Measurements from ENCODE around the gene ANXA2. TPM values are rescaled to one million over a fixed set of nuclear protein-coding genes. Genes with fewer than 3 reads are reported as not detected.
A peak's percentile ranks its signal among the peaks of the same experiment; 100 is the strongest.

Gene ANXA2
- total and polyA plus RNA-seq, 4 donors: 851 to 1,294 (median 1,171) TPM

DNA sequence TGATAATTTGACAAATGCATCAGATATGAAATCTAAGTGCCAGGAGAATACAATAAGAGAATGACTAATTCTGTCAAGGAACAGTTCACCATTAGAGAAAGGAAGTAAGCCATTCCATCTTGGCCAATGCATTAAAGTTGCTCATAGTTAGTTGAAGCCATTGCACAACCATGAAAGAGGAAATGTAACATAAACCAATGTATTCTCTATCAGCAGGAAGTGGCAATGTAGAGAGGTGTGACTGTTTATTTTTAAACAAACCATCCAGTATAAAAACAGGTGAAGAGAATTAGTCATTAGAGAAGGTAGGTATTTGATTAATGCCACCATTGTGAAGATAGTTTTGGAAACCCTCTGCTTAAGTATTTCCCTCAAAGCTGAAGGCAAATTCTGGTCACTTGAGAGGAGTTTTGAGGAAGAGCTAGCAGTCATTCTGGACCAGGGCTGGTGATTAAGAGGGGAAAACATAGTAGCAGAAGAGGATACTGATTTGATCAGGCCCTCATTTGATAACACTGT is 10.7 kb upstream of the ANXA2 start:
- Histone ChIP-seq H3K4me1 (ENCODE audit: control insufficient read depth in 5 of 5, insufficient read depth in 5 of 5, low read length in 5 of 5) (peaks cover 1 to 16% (median 3%) of the 10 kb centered on the region in 5 donors), H3K9me3 (ENCODE audit: control insufficient read depth in 4 of 4, insufficient read depth in 3 of 4, low read length in 3 of 4) (no peaks in the 10 kb centered on the region), H3K9ac (ENCODE audit: insufficient read depth in 1 of 2, low read length in 2 of 2) (no peak overlapping the region), H3K36me3 (ENCODE audit: control insufficient read depth in 4 of 4, insufficient read depth in 4 of 4, low read length in 4 of 4) (no peaks in the 10 kb centered on the region), H3K27ac (ENCODE audit: low read depth in 1 of 2, low read length in 1 of 2) (no peak overlapping the region), H3K27me3 (ENCODE audit: control insufficient read depth in 3 of 3, insufficient read depth in 3 of 3, low read length in 2 of 3) (no peaks in the 10 kb centered on the region), H3K4me3 (no peak overlapping the region)
- TF ChIP-seq, protein P1, sequence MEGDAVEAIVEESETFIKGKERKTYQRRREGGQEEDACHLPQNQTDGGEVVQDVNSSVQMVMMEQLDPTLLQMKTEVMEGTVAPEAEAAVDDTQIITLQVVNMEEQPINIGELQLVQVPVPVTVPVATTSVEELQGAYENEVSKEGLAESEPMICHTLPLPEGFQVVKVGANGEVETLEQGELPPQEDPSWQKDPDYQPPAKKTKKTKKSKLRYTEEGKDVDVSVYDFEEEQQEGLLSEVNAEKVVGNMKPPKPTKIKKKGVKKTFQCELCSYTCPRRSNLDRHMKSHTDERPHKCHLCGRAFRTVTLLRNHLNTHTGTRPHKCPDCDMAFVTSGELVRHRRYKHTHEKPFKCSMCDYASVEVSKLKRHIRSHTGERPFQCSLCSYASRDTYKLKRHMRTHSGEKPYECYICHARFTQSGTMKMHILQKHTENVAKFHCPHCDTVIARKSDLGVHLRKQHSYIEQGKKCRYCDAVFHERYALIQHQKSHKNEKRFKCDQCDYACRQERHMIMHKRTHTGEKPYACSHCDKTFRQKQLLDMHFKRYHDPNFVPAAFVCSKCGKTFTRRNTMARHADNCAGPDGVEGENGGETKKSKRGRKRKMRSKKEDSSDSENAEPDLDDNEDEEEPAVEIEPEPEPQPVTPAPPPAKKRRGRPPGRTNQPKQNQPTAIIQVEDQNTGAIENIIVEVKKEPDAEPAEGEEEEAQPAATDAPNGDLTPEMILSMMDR (IDR thresholded peaks at IDR 0.05; ENCODE audit: control extremely low read depth, extremely low read depth): no peak
- peak in 1 of 3 donors; percentile 57 for DNase-seq
- ATAC-seq (ENCODE audit: insufficient read depth, low FRiP score): peak; percentile 82

DNA sequence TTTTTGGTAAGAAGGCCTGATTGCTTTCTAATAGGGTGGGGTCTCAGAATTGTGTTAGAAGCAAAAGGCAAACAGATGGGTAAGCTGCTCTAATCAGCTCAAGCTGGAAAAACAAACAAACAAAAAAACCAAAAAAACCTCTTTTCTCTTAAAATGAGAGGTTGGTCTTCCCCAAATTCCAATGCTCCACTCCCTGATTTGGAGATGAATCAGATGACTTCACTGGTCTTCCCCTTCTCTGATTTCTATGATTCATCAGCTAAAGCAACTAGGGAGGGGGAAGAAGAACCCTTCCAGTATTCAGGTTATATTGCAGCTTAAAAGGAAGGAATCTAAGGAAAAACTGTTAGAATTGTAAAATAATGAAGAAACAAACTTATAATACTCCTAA is 9.6 kb upstream of the ANXA2 start:
- no peak for DNase-seq

DNA sequence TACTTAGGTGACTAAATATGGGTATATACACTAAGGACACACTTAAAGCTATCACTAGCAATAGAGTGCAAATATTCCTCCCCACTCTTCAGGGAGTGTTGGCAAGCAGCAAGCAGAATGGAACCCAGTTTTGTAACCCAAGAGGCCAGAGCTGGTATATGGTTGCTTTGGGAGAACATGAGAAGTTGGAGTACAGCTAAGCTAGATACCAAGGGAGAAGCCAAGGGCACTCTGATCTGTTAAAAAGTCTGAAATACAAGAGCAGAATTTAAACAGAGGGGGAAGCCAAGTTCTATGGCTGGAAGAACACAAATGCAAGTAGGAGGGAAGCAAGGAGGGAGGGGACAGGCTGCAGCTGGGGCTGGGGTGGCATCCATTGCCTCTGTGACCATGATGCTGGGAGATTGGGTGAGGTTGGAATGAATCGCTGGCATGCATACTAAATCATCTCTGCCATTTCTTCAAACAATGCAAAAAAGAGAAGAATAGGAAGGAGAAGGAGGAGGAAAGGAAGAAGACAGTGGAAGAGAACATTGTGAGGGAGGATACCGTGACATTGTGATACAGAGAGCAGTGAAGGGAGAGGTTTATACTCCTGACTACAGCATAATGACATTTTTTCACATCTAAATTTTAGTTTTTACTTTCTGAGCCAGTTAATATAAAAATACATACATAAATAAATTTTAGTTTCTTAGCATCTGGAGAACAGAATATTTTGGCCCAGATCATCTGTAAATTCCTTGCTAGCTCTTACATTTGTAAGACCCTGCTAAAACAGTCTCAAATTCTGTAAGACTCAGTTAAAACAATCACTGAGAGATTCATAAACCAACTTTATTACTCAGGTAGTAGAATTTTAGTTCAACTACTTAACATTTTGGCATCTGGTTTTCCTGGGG is 9.0 kb upstream of the ANXA2 start:
- ATAC-seq (ENCODE audit: insufficient read depth, low FRiP score): no peak
- no peak overlapping the region for H3K4me3 ChIP-seq
- 82 to 87% methylated on average over 2 of the region's 2 CpGs for WGBS, 2 donors
- H3K4me1 ChIP-seq (ENCODE audit: control insufficient read depth in 5 of 5, insufficient read depth in 5 of 5, low read length in 5 of 5): peaks cover 0 to 12% (median 2%) of the 10 kb centered on the region in 5 donors
- H3K36me3 ChIP-seq (ENCODE audit: control insufficient read depth in 4 of 4, insufficient read depth in 4 of 4, low read length in 4 of 4): no peaks in the 10 kb centered on the region
- H3K9me3 ChIP-seq (ENCODE audit: control insufficient read depth in 4 of 4, insufficient read depth in 3 of 4, low read length in 3 of 4): no peaks in the 10 kb centered on the region
- no peak overlapping the region for H3K9ac ChIP-seq (ENCODE audit: insufficient read depth in 1 of 2, low read length in 2 of 2)
- TF ChIP-seq, protein P1 (IDR thresholded peaks at IDR 0.05; ENCODE audit: control extremely low read depth, extremely low read depth): no peak
- no peak overlapping the region for H3K27ac ChIP-seq (ENCODE audit: low read depth in 1 of 2, low read length in 1 of 2)
- DNase-seq: no peak
- no peaks in the 10 kb centered on the region for H3K27me3 ChIP-seq (ENCODE audit: control insufficient read depth in 3 of 3, insufficient read depth in 3 of 3, low read length in 2 of 3)

More for the DNA sequence above, 9.6 kb upstream of the ANXA2 start:
- Histone ChIP-seq H3K4me3 (no peak overlapping the region), H3K36me3 (ENCODE audit: control insufficient read depth in 4 of 4, insufficient read depth in 4 of 4, low read length in 4 of 4) (no peaks in the 10 kb centered on the region), H3K9ac (ENCODE audit: insufficient read depth in 1 of 2, low read length in 2 of 2) (no peak overlapping the region), H3K27ac (ENCODE audit: low read depth in 1 of 2, low read length in 1 of 2) (no peak overlapping the region), H3K27me3 (ENCODE audit: control insufficient read depth in 3 of 3, insufficient read depth in 3 of 3, low read length in 2 of 3) (no peaks in the 10 kb centered on the region), H3K9me3 (ENCODE audit: control insufficient read depth in 4 of 4, insufficient read depth in 3 of 4, low read length in 3 of 4) (no peaks in the 10 kb centered on the region), H3K4me1 (ENCODE audit: control insufficient read depth in 5 of 5, insufficient read depth in 5 of 5, low read length in 5 of 5) (peaks cover 0 to 16% (median 2%) of the 10 kb centered on the region in 5 donors)
- no peak for ATAC-seq (ENCODE audit: insufficient read depth, low FRiP score)
- TF ChIP-seq, protein P1 (IDR thresholded peaks at IDR 0.05; ENCODE audit: control extremely low read depth, extremely low read depth): no peak
